Prostate gland (tissue), 2 donors: ENCODE results near the gene PTGER1. TPM values are rescaled to one million over a fixed set of nuclear protein-coding genes. Genes with fewer than 3 reads are reported as not detected.
A peak's percentile ranks its signal among the peaks of the same experiment; 100 is the strongest.
"Not testable (repeated sequence)": the region's sequence is repeated elsewhere in the genome, so short reads cannot be mapped to it uniquely, and the experiment has no call there.

Source experiments
- DNase-seq: peaks from one replicate; pipeline ENCODE4 v3.0.0-alpha.2; 2019; ENCODE audit warnings: low spot score
- H3K27ac ChIP-seq, 2 donors: fragments of 200-600 bp; sonication (generic); 2 replicates each; pipeline ENCODE4 v1.5.1; 2017 to 2019
- H3K27me3 ChIP-seq: fragments of 200-600 bp; sonication (generic); replicated peaks from 2 replicates; pipeline ENCODE4 v1.5.1; 2019; ENCODE audit not compliant: insufficient read depth
- H3K36me3 ChIP-seq, 2 donors: fragments of 200-600 bp; sonication (generic); 1 replicate in 1 of 2; 2 replicates in 1 of 2; pipeline versions ENCODE4 v1.5.1 to v1.8.1; 2017 to 2019
- H3K4me1 ChIP-seq: fragments of 200-600 bp; sonication (generic); replicated peaks from 2 replicates; pipeline ENCODE4 v1.5.1; 2019
- H3K4me3 ChIP-seq, 2 donors: fragments of 200-600 bp; sonication (generic); 2 replicates each; pipeline ENCODE4 v1.5.1; 2017 to 2019
- H3K9me3 ChIP-seq: fragments of 200-600 bp; sonication (generic); 2 replicates; pipeline ENCODE4 v1.5.1; 2017
- POLR2A ChIP-seq: fragments of 450-650 bp; IDR thresholded peaks from one replicate; pipeline ENCODE4 v1.6.1; 2016; ENCODE audit warnings: antibody characterized with exemption, mild to moderate bottlenecking
- POLR2AphosphoS5 ChIP-seq: sonication (generic); formaldehyde crosslinking; IDR thresholded peaks from one replicate; pipeline ENCODE4 v1.6.1; 2017; ENCODE audit warnings: antibody characterized with exemption
- WGBS: methylation state at CpG from one replicate; pipeline ENCODE4 v1.1.5; 2018; 5-methylcytosine and 5-hydroxymethylcytosine counted together
- intact Hi-C: fragments of 100-400 bp; cut with DNase I; formaldehyde crosslinking; loops from one replicate; pipeline ENCODE4 v1.14.2; 2022
- total RNA-seq, 2 donors: library from RNA; depleted of rRNA; stranded (reverse); fragments of >200 nt; gene quantifications; one replicate each; pipeline ENCODE4 v1.1.0, GENCODE V29; 2016
- TF ChIP-seq, protein P1 (sequence below), 4 experiments: fragments of 200-600 bp in 2 of 4; fragments of 450-650 bp in 2 of 4; sonication (generic) in 2 of 4; IDR thresholded peaks; 1 replicate in 3 of 4; 2 replicates in 1 of 4; pipeline ENCODE4 v1.5.1; 2016 to 2019; ENCODE audit warnings: antibody characterized with exemption in 4 of 4, mild to moderate bottlenecking in 2 of 4, moderate library complexity in 2 of 4

The PTGER1 gene
- total RNA-seq, 2 donors from 2014 or later, result 1.0 TPM; not detected in 1

DNA sequence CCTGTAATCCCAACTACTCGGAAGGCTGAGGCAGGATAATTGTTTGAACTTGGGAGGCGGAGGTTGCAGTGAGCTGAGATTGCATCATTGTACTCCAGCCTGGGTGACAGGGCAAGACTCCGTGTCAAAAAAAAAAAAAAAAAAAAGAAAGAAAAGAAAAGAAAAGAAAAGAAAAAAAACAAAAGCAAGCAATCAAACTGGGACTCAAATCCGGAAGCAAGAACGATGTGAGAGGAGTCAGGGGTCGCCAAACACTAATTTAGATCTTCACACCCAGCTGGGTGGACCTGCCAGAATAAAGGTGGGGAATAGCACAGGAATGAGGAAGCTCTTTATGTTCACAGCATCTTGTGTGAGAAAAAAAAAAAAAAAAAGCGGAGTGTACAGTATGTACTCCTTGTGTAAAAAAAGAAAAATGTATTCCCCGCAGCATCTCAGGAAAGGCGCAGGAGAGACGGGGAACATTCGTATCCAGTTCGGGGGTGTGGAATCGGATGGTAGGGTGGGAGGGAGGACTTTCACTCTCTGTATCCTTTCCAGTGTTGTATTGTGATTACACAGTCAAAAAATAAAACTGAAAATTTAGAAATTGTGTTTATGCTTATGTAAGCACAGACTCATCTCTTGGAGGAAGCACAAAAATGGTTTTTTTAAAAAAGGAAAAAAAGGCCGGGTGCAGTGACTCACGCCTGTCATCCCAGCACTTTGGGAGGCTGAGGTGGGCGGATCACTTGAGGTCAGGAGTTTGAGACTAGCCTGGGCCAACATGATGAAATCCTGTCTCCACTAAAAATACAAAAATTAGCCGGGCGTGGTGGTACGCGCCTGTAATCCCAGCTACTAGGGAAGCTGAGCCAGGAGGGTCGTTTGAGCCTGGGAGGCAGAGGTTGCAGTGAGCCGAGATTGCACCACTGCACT lies 35.4 kb upstream of the PTGER1 start:
- Histone ChIP-seq H3K27me3 (no peaks in the 10 kb centered on the region), H3K27ac (peak overlapping the region; percentile 16 to 30), H3K9me3 (no peaks in the 10 kb centered on the region), H3K4me1 (peaks cover 4% of the 10 kb centered on the region), H3K4me3 (no peak overlapping the region), H3K36me3 (peaks cover 0 to 9% of the 10 kb centered on the region in 2 donors)
- TF ChIP-seq POLR2A (no peak), POLR2AphosphoS5 (peak; percentile 5)
- TF ChIP-seq, protein P1, sequence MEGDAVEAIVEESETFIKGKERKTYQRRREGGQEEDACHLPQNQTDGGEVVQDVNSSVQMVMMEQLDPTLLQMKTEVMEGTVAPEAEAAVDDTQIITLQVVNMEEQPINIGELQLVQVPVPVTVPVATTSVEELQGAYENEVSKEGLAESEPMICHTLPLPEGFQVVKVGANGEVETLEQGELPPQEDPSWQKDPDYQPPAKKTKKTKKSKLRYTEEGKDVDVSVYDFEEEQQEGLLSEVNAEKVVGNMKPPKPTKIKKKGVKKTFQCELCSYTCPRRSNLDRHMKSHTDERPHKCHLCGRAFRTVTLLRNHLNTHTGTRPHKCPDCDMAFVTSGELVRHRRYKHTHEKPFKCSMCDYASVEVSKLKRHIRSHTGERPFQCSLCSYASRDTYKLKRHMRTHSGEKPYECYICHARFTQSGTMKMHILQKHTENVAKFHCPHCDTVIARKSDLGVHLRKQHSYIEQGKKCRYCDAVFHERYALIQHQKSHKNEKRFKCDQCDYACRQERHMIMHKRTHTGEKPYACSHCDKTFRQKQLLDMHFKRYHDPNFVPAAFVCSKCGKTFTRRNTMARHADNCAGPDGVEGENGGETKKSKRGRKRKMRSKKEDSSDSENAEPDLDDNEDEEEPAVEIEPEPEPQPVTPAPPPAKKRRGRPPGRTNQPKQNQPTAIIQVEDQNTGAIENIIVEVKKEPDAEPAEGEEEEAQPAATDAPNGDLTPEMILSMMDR (IDR thresholded peaks at IDR 0.05), result no peak
- no peak for DNase-seq
- intact Hi-C loops, result no loop called here
- 30% methylated on average over 22 of the region's 22 CpGs for WGBS

DNA sequence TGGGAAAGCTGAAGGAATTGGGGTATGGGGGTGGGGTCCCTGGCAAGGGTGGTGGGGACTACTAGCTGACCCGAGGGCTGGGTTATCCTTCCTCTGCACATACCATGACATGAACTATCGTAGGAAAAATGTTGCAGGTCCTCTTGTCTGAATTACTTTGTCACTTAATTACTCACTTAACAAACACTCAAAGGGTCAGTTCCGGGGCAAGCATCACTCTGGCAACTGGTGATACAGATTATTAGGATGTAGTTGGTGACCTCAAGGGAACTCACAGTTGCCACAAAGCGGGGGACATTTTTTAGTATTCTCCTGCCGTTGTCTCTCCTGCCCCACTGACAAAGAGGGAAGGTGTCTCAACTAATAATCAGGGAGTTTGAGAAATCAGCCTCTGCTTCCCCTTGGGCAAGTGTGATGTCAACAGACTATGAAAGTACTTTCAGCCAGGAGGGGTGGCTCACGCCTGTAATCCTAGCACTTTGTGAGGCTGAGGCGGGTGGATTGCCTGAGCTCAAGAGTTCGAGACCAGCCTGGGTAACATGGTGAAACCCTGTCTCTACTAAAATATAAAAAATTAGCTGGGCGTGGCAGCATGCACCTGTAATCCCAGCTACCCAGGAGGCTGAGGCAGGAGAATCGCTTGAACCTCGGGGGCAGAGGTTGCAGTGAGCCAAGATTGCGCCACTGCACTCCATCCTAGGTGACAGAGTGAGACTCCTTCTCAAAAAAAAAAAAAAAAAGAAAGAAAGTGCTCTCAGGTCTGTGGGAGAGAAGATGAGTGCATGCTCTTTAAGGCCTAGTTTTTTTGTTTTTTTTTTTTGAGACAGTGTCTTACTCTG lies 32.8 kb upstream of the PTGER1 start:
- DNase-seq, result no peak
- Histone ChIP-seq H3K4me3 (no peak overlapping the region), H3K9me3 (no peaks in the 10 kb centered on the region), H3K27ac (no peak overlapping the region), H3K36me3 (no peaks in the 10 kb centered on the region), H3K4me1 (no peaks in the 10 kb centered on the region), H3K27me3 (no peaks in the 10 kb centered on the region)
- 64% methylated on average over 12 of the region's 12 CpGs for WGBS
- TF ChIP-seq, protein P1 (IDR thresholded peaks at IDR 0.05), result no peak
- TF ChIP-seq POLR2AphosphoS5, result no peak
- no peak for TF ChIP-seq POLR2A
- intact Hi-C loops, result no loop called here

DNA sequence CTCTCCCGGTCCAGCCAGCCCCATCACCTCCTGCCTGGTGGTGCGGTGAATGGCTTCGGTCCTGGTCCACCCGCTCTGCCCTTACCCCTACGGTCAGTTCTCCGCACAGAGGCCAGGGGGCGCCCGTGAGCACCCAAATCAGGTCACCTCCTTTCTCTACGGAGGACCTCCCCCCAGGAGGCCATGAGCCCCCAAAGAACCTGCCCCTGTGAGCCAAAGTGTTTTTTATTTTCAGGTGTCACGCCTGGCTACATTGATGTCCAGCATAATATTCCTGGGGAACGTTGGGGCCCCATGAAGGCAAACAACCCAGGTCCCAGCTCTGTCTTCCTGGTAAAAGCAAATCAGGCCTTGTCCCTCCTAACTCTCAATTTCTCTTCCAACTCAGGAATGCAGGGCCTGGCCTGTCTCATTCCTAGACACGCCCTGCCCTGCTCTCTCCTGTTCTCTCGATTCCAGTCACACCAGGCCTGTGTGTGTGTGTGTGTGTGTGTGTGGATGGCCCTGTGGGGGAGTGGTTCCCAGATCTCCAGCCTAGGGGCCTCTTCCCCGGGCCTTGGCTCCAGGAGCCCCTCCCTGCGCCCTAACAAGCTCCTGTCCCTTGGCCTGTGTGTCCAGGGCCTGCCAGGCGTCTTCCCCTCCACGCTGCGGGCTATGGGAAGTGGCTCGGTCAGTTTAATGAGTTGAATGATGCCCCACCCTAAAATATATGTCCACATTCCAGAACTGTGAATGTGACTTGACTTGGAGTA lies 30.5 kb upstream of the PTGER1 start:
- WGBS, result 38% methylated on average over 19 of the region's 19 CpGs
- intact Hi-C loops, result no loop called here
- no peaks in the 10 kb centered on the region for H3K27me3 ChIP-seq
- H3K4me1 ChIP-seq, result no peaks in the 10 kb centered on the region
- H3K4me3 ChIP-seq, result no peak overlapping the region
- DNase-seq, result peak; percentile 58
- TF ChIP-seq, protein P1 (IDR thresholded peaks at IDR 0.05), result peak; percentile 24 to 77 (median 60)
- TF ChIP-seq POLR2A, result no peak
- TF ChIP-seq POLR2AphosphoS5, result peak; percentile 23
- no peaks in the 10 kb centered on the region for H3K36me3 ChIP-seq
- no peaks in the 10 kb centered on the region for H3K9me3 ChIP-seq
- H3K27ac ChIP-seq, result peak overlapping the region; percentile 75

DNA sequence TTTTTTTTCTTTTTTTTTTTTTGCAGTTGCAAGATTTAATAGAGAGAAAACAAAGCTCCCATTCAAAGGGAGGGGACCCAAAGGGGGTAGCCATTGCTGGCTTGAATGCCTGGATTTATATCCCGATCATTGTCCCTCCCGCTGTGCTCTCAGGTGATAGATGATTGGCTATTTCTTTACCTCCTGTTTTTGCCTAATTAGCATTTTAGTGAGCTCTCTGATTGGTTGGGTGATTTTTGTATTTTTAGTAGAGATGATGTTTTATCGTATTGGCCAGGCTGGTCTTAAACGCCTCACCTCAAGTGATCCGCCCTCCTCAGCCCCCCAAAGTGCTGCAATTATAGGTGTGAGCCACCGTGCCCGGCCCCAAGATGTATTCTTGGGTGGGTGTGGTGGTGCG lies 29.4 kb upstream of the PTGER1 start:
- H3K27me3 ChIP-seq, intact Hi-C loops, H3K4me3 ChIP-seq, H3K27ac ChIP-seq, H3K36me3 ChIP-seq, H3K9me3 ChIP-seq, DNase-seq, H3K4me1 ChIP-seq: not testable (repeated sequence)
- WGBS, result 89% methylated on average over 8 of the region's 8 CpGs

DNA sequence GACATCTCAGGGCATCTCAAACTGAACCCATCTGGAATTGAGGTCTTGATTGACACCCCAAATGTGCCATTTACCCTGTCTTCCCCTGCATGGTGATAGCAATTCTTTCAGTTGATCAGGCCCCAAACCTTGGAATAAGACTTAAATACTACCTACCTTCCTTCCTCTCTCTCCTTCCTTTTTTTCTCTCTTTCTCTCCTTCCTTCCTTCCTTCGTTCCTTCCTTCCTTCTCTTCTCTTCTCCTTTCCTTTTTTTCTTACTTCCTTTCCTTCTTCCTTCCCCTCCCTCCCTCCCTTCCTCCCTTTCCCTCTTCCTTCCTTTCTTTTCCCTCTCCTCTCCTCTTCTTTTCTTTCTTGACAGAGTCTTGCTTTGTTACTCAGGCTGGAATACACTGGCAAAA lies 28.1 kb upstream of the PTGER1 start:
- H3K36me3 ChIP-seq, result no peaks in the 10 kb centered on the region
- no peaks in the 10 kb centered on the region for H3K9me3 ChIP-seq
- no peak overlapping the region for H3K27ac ChIP-seq
- intact Hi-C loops, result no loop called here
- DNase-seq, result no peak
- no peak overlapping the region for H3K4me3 ChIP-seq
- no peaks in the 10 kb centered on the region for H3K27me3 ChIP-seq
- WGBS, result 100% methylated on average over 1 of the region's 1 CpG
- no peak for TF ChIP-seq POLR2A
- TF ChIP-seq, protein P1 (IDR thresholded peaks at IDR 0.05), result no peak
- no peak for TF ChIP-seq POLR2AphosphoS5
- no peaks in the 10 kb centered on the region for H3K4me1 ChIP-seq
